SK-N-SH treated with all-trans-retinoic acid at 6 μM for 48 hours (cell line): Measurements from ENCODE around the gene PRPF8.

Source experiments
- ATAC-seq: fragments of 200-7000 bp; cut with Tn5 transposase; 3 replicates; pipeline ENCODE4 v1.9.1; 2020; ENCODE audit warnings: mild to moderate bottlenecking, moderate library complexity
- CSDC2 ChIP-seq: fragments of 250-450 bp; sonication (Bioruptor Pico); IDR thresholded peaks from 2 replicates; pipeline ENCODE4 v1.5.0; 2020; ENCODE audit warnings: mild to moderate bottlenecking, moderate library complexity
- CSRNP3 ChIP-seq: fragments of 250-450 bp; sonication (Bioruptor Pico); IDR thresholded peaks from 2 replicates; pipeline ENCODE4 v1.5.1; 2021; ENCODE audit warnings: mild to moderate bottlenecking, moderate library complexity
- ESRRG ChIP-seq: fragments of 250-450 bp; sonication (Bioruptor Pico); IDR thresholded peaks from 2 replicates; pipeline ENCODE4 v1.6.1; 2021; ENCODE audit warnings: mild to moderate bottlenecking
- GLIS3 ChIP-seq: fragments of 250-450 bp; sonication (Bioruptor Pico); IDR thresholded peaks from 2 replicates; pipeline ENCODE4 v1.5.0; 2020; ENCODE audit warnings: mild to moderate bottlenecking, moderate library complexity
- PPARA ChIP-seq: fragments of 250-450 bp; sonication (Bioruptor Pico); IDR thresholded peaks from 2 replicates; pipeline ENCODE4 v1.5.0; 2020; ENCODE audit warnings: mild to moderate bottlenecking, borderline replicate concordance
- TCF4 ChIP-seq: fragments of 250-450 bp; sonication (Bioruptor Pico); IDR thresholded peaks from 2 replicates; pipeline ENCODE4 v1.8.0; 2021; ENCODE audit warnings: mild to moderate bottlenecking, moderate library complexity, borderline replicate concordance
- ZFP30 ChIP-seq: fragments of 450-650 bp; formaldehyde crosslinking; IDR thresholded peaks from 2 replicates; pipeline ENCODE4 v1.5.0; 2022; ENCODE audit warnings: mild to moderate bottlenecking, moderate library complexity
- ZNF8 ChIP-seq: fragments of 450-650 bp; formaldehyde crosslinking; IDR thresholded peaks from 2 replicates; pipeline ENCODE4 v1.5.0; 2020; ENCODE audit warnings: mild to moderate bottlenecking, moderate library complexity
- TF ChIP-seq, protein P1 (sequence below): fragments of 250-450 bp; sonication (Bioruptor Pico); IDR thresholded peaks from 2 replicates; pipeline ENCODE4 v1.8.0; 2021; ENCODE audit warnings: low read depth, mild to moderate bottlenecking, moderate library complexity, borderline replicate concordance
- TF ChIP-seq, protein P2 (sequence below): fragments of 250-450 bp; sonication (Bioruptor Pico); IDR thresholded peaks from 2 replicates; pipeline ENCODE4 v1.5.0; 2020; ENCODE audit warnings: mild to moderate bottlenecking, moderate library complexity

The PRPF8 gene

DNA sequence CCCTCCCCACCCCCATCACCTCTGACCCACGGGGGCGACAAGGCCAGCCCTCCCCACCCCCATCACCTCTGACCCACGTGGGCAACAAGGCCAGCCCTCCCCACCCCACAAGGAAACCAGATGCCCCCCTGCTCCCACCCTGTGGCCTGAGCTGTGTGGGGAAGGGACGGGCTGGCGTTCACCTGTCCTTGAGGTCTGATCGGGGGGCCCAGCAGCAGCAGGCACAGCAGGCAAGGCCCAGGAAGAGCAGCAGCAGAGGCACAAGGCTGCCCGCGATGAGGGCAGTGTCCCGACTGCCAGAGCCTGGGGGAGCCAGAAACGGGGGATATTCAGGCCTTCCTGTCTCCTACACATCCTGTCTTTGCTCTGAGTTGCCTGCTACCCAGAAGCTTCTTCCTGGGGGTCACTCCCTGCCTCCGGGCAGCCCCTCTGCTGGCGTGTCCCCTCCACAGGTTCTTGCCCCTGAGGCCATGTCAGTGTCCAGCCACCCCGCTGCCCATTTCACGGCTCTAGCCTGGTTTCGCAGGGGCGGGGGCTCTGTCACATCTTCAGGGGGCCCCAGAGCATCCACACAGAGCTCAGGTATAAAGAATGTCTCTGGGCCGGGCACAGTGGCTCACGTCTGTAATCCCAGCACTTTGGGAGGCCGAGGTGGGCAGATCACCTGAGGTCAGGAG lies 45.9 kb downstream of the PRPF8 start:
- no peak for ATAC-seq
- TF ChIP-seq ZNF8 (CRISPR knock-in tag): no peak
- TF ChIP-seq, protein P1, sequence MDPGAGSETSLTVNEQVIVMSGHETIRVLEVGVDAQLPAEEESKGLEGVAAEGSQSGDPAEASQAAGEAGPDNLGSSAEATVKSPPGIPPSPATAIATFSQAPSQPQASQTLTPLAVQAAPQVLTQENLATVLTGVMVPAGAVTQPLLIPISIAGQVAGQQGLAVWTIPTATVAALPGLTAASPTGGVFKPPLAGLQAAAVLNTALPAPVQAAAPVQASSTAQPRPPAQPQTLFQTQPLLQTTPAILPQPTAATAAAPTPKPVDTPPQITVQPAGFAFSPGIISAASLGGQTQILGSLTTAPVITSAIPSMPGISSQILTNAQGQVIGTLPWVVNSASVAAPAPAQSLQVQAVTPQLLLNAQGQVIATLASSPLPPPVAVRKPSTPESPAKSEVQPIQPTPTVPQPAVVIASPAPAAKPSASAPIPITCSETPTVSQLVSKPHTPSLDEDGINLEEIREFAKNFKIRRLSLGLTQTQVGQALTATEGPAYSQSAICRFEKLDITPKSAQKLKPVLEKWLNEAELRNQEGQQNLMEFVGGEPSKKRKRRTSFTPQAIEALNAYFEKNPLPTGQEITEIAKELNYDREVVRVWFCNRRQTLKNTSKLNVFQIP: no peak
- TF ChIP-seq, protein P2, sequence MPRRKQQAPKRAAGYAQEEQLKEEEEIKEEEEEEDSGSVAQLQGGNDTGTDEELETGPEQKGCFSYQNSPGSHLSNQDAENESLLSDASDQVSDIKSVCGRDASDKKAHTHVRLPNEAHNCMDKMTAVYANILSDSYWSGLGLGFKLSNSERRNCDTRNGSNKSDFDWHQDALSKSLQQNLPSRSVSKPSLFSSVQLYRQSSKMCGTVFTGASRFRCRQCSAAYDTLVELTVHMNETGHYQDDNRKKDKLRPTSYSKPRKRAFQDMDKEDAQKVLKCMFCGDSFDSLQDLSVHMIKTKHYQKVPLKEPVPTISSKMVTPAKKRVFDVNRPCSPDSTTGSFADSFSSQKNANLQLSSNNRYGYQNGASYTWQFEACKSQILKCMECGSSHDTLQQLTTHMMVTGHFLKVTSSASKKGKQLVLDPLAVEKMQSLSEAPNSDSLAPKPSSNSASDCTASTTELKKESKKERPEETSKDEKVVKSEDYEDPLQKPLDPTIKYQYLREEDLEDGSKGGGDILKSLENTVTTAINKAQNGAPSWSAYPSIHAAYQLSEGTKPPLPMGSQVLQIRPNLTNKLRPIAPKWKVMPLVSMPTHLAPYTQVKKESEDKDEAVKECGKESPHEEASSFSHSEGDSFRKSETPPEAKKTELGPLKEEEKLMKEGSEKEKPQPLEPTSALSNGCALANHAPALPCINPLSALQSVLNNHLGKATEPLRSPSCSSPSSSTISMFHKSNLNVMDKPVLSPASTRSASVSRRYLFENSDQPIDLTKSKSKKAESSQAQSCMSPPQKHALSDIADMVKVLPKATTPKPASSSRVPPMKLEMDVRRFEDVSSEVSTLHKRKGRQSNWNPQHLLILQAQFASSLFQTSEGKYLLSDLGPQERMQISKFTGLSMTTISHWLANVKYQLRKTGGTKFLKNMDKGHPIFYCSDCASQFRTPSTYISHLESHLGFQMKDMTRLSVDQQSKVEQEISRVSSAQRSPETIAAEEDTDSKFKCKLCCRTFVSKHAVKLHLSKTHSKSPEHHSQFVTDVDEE (CRISPR knock-in tag): no peak
- TF ChIP-seq GLIS3 (CRISPR knock-in tag): no peak

- TF ChIP-seq ESRRG (CRISPR knock-in tag) (no peak), CSRNP3 (CRISPR knock-in tag) (no peak), CSDC2 (CRISPR knock-in tag) (no peak), ZNF8 (CRISPR knock-in tag) (no peak), TCF4 (CRISPR knock-in tag) (no peak)
- TF ChIP-seq, protein P1: no peak
- TF ChIP-seq, protein P2 (CRISPR knock-in tag): no peak
- no peak for ATAC-seq
Measured at GRCh38 chr17:1638171-1638590, 46.5 kb downstream of the PRPF8 start.

GRCh38 chr17:1636732-1637285 lies 47.9 kb downstream of the PRPF8 start:
- no peak for TF ChIP-seq ZFP30 (CRISPR knock-in tag)
- no peak for ATAC-seq

DNA sequence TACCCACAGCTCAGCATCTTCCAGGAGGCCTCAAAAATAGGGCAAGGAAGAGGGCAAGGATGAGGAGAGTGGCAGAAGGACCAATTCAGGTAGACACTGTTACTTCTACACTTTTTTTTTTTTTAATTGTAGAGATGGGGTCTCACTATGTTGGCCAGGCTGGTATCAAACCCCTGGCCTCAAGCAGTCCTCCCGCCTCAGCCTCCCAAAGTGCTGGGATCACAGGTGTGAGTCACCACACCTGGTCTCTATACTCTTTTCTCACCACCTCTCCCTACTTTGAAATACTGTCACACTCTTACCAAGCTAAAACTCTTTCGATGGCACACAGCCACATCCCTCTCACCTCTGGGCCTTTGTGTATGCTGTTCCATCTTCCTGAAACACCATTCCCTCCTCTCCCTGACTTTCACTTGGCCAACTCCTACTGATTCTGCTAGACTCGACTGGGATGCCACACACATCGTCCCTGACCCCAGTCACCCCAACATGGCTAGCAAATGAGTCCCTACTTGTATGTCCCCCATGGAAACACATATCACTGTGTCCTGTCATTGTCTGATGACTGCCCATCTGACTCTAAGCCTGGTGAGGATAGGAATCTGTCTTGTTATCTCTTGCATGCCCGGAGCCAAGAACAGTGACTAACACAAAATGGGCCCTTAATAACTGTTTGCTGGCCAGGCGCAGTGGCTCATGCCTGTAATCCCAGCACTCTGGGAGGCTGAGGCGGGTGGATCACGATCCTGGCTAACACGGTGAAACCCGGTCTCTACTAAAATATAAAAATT lies 48.8 kb downstream of the PRPF8 start:
- ATAC-seq: no peak
- TF ChIP-seq, protein P1: no peak
- no peak for TF ChIP-seq PPARA
- TF ChIP-seq, all 23 proteins: peak for 0
